GM21390 (cell line): Measurements from ENCODE around the gene GRAMD1B.
A peak's percentile ranks its signal among the peaks of the same experiment; 100 is the strongest.

Experiments used
- ATAC-seq: cut with Tn5 transposase; IDR thresholded peaks from one replicate; pipeline ENCODE4 v1.9.1; 2021; ENCODE audit not compliant: unreplicated experiment

GRAMD1B gene

GRCh38 chr11:123408619-123409455 is 21.2 kb upstream of the GRAMD1B start:
- no peak for ATAC-seq

DNA sequence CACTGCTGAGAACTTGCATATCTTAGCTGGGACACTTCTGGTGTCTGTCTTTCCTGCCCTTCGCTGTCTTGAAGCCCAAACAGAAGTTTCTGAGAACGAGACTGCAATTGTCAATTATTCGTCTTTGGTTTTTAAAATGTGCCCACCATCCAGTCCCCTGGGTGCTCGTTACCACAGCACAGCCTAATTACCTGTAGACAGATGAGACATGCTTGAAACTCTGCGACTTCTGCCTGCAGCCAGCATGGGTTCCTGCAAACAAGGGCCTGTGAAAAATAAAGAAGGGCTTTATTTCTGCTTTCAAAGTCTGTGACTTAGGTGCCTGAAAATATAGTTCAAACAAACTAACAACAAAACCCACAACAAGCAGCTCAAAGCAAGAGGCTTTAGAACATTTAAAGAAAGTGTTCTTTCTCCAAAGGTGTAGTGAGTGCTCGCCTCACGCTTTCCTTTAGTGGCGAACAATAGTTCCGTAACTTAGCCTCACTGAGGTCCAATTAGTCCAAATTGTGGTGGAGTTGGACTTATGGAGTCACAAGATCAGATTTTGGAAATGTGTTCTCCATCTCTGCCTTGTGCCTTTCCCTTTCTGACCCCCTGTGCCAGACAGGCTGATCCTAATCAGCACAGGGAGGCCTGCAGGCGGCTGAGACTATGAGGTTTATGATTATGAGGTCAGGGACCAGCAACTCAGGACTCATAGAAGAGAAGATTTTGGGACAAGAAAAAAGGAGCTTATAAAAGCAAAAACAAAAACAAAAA is 20.4 kb upstream of the GRAMD1B start:
- ATAC-seq = no peak

DNA sequence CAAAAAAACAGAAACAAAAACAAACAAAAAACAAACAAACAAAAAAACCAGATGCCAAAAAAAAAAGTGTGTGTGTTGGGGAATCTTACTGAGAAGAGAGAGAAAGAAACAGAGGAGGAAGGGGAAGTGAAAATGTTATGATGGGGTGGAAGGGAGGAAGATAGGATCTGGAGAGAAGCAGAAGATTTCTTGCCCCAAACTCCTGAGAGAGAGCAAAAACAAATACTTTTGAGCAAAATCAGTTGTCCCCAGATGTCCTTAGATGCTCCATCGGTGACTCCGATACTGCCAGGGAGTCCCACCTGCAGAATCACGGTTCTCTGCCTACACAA is 19.9 kb upstream of the GRAMD1B start:
- no peak for ATAC-seq

DNA sequence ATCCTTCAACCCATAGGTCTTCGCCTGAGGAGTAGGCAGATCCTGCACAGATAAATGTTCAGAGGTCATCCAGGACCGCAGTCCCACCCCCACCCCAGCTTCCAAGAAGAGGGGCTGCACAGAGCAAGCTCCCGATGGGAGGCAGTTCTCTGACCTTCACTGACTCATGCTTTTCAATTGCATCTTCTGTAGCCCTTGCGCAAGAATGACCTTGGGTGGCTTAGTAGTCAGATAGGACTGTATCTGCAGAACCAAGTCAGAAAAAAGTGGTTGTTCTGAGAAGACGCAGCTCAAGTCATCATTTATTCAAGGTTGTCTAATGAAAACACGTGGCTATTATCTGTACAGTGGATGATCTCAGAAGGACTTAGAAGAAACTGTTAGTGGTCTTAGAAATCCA is 16.4 kb upstream of the GRAMD1B start:
- ATAC-seq = no peak

GRCh38 chr11:123416566-123416965 is 13.5 kb upstream of the GRAMD1B start:
- ATAC-seq = no peak

DNA sequence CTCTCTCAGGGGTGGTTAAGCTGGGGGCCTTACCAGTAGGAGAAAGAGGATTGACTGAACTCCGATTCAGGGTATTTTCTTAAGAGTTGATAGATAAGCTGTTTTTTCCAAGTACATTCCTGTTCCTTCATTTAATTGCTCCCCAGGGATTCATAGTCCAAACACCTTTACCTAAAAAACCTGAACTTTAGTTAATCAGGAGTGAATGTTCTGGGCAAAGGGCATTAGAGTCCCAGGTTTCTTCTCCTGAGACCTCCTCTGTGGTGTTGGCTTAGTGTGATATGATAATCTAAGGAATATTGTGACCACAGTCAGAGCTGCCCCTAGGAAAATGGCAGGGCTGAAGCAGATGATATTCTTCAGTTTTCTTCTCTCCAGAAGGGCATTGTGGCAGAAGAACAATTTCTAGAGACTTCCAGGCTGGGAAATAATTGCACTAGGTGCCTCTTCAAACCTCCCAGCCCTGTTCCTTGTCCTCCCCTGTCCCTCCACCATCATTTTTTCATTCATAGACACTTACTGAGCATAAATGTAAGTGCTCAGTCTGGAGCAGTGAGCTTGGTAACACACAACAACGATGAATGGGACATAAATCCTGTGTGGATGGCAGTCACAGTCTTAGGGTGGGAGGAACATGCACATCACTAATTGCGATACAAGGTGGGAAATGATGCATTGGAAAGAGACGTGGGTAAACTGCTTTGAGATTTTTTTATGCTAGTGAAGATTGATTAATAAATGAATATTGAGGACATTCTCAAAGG is 11.5 kb upstream of the GRAMD1B start:
- ATAC-seq = no peak

DNA sequence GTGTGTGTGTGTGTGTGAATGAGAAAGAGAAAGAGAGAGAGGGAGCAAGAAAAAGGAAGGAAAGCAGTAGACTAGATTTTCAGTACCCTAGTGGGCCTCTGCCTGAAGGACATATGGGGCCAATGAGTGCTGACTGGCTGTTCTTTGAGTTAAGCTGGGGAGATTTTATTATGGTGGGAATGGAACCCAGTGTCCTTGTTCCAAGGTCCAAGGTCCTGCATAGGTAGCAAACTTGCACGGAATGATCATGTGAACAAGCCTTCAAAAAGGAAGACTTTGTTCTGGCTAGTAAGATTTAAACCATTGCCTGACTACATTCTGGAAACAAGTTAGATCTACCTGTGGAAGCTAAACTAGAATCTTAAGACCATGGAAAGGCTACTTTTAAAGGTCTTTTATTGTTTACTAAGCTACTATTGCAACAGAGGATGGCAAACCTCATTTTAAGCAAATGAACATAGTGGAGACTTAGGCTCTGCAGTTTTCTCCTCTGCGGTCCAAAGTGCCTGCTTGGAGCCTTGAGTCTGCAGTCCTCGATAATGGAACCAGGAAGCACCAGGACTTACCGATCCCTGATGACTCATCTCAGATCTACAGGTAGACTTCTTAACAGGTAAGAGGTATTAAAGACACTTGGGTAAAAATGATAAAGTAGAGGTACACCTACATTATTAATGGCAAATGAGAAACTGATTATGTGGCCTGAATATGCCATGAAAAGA is 10.2 kb upstream of the GRAMD1B start:
- ATAC-seq = no peak

- no peak for ATAC-seq
Observed at GRCh38 chr11:123421589-123421988, 8.5 kb upstream of the GRAMD1B start.

GRCh38 chr11:123425367-123425766 is 4.7 kb upstream of the GRAMD1B start:
- ATAC-seq = no peak

GRCh38 chr11:123426789-123427188 is 3.3 kb upstream of the GRAMD1B start:
- no peak for ATAC-seq

- ATAC-seq = no peak
Observed at GRCh38 chr11:123427405-123427804, 2.7 kb upstream of the GRAMD1B start.

- no peak for ATAC-seq
Observed at GRCh38 chr11:123428116-123428715, 1.9 kb upstream of the GRAMD1B start.

DNA sequence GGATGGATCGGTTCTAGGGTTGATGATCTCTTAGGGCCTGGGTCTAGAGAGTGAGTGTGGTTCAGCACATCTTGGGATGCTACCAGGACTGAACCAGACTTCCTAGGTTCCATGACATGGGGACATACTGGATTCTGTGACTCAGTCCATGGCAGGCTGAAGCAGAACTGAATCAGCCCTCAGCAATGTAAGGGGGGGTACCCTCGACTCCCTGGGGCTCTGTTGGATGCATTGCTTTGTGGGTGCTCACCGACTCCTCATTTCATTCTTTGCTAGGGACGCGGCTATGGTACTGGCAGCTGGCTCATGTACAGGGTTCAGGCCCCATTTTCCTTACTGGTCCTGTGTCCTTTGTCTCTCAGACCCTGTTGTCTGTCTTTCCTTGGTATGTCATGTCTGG is 733 bp upstream of the GRAMD1B start:
- ATAC-seq = no peak

GRCh38 chr11:123430721-123431497 is 840 bp downstream of the GRAMD1B start:
- peak; percentile 47 for ATAC-seq

GRCh38 chr11:123431619-123432018 is 1.6 kb downstream of the GRAMD1B start:
- no peak for ATAC-seq

GRCh38 chr11:123434262-123434661 is 4.2 kb downstream of the GRAMD1B start:
- ATAC-seq = no peak

DNA sequence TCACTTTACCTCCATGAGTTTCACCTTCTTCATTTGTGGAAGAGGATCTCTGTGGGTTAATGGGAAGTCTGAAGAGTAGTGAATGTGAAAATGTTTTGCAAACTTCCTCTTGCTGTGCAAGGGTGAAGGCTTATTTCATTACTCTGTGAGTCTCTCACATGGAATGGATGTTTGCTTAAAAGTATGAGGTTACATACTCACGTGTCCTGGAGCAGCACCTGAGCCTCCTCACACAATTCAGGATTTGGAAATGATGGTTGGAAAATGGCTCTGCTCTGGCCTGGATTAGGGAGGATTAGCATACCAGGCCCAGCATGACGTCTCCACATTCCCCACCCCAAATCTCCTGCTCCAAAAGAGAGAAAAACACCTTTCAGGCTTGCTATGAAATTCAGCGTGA is 4.8 kb downstream of the GRAMD1B start:
- ATAC-seq = no peak

DNA sequence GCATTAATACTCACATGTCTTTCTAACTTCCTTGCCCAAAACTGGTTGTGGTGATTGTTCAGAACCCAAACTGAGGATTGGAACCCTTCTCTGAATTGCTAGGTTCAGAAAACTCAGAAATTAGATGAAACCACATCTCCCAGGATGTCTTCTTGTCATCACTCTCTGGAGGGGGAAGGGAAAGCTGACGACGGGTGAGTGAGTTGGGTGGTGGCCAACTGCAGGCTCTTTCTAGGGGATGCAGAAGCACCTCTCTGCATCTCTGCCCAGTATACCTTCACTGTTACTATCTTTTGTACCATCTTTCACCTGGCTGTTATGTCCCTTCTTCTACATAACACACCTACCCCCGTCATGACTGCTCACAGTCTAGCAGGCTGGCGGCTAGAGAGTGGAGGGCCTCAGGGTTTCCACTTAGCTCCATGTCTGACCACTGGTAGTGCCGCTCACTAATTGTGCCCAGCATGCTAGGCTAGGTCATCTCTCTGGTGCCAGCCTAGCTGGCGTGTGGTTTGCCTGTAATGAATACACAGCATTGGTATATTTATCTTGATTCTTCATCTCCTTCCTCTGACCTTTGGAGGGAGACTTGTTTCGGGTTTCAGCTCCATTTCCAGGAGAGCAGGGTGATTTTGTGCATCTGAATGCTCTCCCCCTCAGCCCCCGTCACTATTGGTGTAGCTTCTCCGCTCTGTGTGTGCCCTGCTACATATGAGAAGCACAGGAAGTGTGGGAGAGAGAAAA is 7.3 kb downstream of the GRAMD1B start:
- ATAC-seq = no peak

GRCh38 chr11:123438131-123438627 is 8.1 kb downstream of the GRAMD1B start:
- ATAC-seq = no peak
